ENCODE measurements around the gene UNKL.

Gene UNKL

GRCh38 chr16:1364510-1364909 is 50.0 kb downstream of the UNKL start:
- H3K4me3 ChIP-seq (ENCODE audit: low read depth, low read length) = no peak overlapping the region
- H3K9me3 ChIP-seq (ENCODE audit: control insufficient read depth, low read length) = no peaks in the 10 kb centered on the region
- TF ChIP-seq, protein P1, sequence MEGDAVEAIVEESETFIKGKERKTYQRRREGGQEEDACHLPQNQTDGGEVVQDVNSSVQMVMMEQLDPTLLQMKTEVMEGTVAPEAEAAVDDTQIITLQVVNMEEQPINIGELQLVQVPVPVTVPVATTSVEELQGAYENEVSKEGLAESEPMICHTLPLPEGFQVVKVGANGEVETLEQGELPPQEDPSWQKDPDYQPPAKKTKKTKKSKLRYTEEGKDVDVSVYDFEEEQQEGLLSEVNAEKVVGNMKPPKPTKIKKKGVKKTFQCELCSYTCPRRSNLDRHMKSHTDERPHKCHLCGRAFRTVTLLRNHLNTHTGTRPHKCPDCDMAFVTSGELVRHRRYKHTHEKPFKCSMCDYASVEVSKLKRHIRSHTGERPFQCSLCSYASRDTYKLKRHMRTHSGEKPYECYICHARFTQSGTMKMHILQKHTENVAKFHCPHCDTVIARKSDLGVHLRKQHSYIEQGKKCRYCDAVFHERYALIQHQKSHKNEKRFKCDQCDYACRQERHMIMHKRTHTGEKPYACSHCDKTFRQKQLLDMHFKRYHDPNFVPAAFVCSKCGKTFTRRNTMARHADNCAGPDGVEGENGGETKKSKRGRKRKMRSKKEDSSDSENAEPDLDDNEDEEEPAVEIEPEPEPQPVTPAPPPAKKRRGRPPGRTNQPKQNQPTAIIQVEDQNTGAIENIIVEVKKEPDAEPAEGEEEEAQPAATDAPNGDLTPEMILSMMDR (IDR thresholded peaks at IDR 0.05) = no peak
- H3K79me2 ChIP-seq = peaks cover 5% of the 10 kb centered on the region
- H3K4me1 ChIP-seq = no peaks in the 10 kb centered on the region
- H3K27me3 ChIP-seq (ENCODE audit: control insufficient read depth, insufficient read depth, low read length) = no peaks in the 10 kb centered on the region
- no peak overlapping the region for H3K27ac ChIP-seq
- no peaks in the 10 kb centered on the region for H3K36me3 ChIP-seq (ENCODE audit: control insufficient read depth, insufficient read depth, low read length)
- H3K9ac ChIP-seq = no peak overlapping the region
- H3K4me2 ChIP-seq (ENCODE audit: low read length) = no peak overlapping the region
- H2AFZ ChIP-seq = no peak overlapping the region

GRCh38 chr16:1363501-1364041 is 50.9 kb downstream of the UNKL start:
- no peaks in the 10 kb centered on the region for H3K4me1 ChIP-seq
- no peaks in the 10 kb centered on the region for H3K27me3 ChIP-seq (ENCODE audit: control insufficient read depth, insufficient read depth, low read length)
- TF ChIP-seq, protein P1 (IDR thresholded peaks at IDR 0.05) = peak; percentile 63
- H3K36me3 ChIP-seq (ENCODE audit: control insufficient read depth, insufficient read depth, low read length) = no peaks in the 10 kb centered on the region
- no peaks in the 10 kb centered on the region for H3K9me3 ChIP-seq (ENCODE audit: control insufficient read depth, low read length)
- H3K27ac ChIP-seq = no peak overlapping the region
- no peak overlapping the region for H3K4me2 ChIP-seq (ENCODE audit: low read length)
- no peak overlapping the region for H3K4me3 ChIP-seq (ENCODE audit: low read depth, low read length)
- no peak overlapping the region for H2AFZ ChIP-seq
- H3K9ac ChIP-seq = no peak overlapping the region
- peaks cover 9% of the 10 kb centered on the region for H3K79me2 ChIP-seq

DNA sequence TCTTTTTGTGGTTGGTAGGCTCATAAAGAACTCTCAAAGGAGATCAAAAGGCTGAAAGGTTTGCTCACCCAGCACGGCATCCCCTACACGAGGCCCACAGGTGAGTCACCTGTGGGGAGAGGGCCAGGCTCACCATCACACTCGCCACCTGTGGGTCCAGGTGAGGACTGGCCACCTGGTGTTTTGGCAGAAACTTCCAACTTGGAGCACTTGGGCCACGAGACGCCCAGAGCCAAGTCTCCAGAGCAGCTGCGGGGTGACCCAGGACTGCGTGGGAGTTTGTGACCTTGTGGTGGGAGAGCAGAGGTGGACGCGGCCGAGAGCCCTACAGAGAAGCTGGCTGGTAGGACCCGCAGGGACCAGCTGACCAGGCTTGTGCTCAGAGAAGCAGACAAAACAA is 51.7 kb downstream of the UNKL start:
- H3K36me3 ChIP-seq (ENCODE audit: control insufficient read depth, insufficient read depth, low read length) = no peaks in the 10 kb centered on the region
- no peak overlapping the region for H3K27ac ChIP-seq

DNA sequence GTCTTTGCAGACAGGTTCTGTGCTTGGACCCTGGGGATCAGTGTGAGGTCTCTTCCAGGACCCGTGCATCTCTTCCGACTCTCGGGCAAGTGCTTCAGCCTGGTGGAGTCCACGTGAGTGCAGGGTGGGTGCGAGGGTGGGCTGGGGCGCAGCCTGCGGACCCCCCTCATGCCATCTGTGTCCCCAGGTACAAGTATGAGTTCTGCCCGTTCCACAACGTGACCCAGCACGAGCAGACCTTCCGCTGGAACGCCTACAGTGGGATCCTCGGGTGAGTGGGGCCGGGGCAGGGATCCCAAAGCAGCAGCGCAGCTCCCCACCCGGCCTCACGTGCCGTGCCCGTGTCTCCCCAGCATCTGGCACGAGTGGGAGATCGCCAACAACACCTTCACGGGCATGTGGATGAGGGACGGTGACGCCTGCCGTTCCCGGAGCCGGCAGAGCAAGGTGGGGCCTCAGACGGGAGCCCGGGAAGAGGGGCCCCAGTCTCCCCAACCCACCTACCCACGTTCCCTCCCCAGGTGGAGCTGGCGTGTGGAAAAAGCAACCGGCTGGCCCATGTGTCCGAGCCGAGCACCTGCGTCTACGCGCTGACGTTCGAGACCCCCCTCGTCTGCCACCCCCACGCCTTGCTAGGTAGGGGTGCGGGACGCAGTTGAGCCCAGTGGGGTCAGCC is 52.7 kb downstream of the UNKL start:
- no peaks in the 10 kb centered on the region for H3K27me3 ChIP-seq (ENCODE audit: control insufficient read depth, insufficient read depth, low read length)
- no peak overlapping the region for H2AFZ ChIP-seq
- no peak overlapping the region for H3K4me3 ChIP-seq (ENCODE audit: low read depth, low read length)
- H3K36me3 ChIP-seq (ENCODE audit: control insufficient read depth, insufficient read depth, low read length) = no peaks in the 10 kb centered on the region
- peaks cover 9% of the 10 kb centered on the region for H3K79me2 ChIP-seq
- H3K9ac ChIP-seq = no peak overlapping the region
- TF ChIP-seq, protein P1 (IDR thresholded peaks at IDR 0.05) = no peak
- no peaks in the 10 kb centered on the region for H3K4me1 ChIP-seq
- H3K27ac ChIP-seq = no peak overlapping the region
- no peak overlapping the region for H3K4me2 ChIP-seq (ENCODE audit: low read length)
- H3K9me3 ChIP-seq (ENCODE audit: control insufficient read depth, low read length) = no peaks in the 10 kb centered on the region

More for the DNA sequence above, 51.7 kb downstream of the UNKL start:
- Histone ChIP-seq H3K27me3 (ENCODE audit: control insufficient read depth, insufficient read depth, low read length) (no peaks in the 10 kb centered on the region), H3K9ac (no peak overlapping the region), H2AFZ (no peak overlapping the region), H3K79me2 (peaks cover 9% of the 10 kb centered on the region), H3K4me3 (ENCODE audit: low read depth, low read length) (no peak overlapping the region), H3K4me1 (no peaks in the 10 kb centered on the region), H3K4me2 (ENCODE audit: low read length) (no peak overlapping the region), H3K9me3 (ENCODE audit: control insufficient read depth, low read length) (no peaks in the 10 kb centered on the region)
- TF ChIP-seq, protein P1 (IDR thresholded peaks at IDR 0.05) = no peak

All from parathyroid adenoma (tissue), 2 donors.